Heart left ventricle (tissue), 16 donors: Measurements from ENCODE around the gene FIG4. TPM values are rescaled to one million over a fixed set of nuclear protein-coding genes. Genes with fewer than 3 reads are reported as not detected.

Experiments
- ATAC-seq, 4 donors: fragments of 200-7000 bp; cut with Tn5 transposase; one replicate each; pipeline ENCODE4 v1.9.1; 2020 to 2022; ENCODE audit warnings: moderate library complexity in 4 of 4, mild to moderate bottlenecking in 3 of 4, moderate number of reproducible peaks in 1 of 4
- DNase-seq, 5 donors: peaks; one replicate each; pipeline ENCODE4 v3.0.0-alpha.2; 2020
- H3K27ac ChIP-seq, 12 donors: fragments of 200-600 bp; sonication (generic) in 4 of 12; one replicate each; pipeline versions ENCODE4 v1.5.0 to v1.8.0; 2016 to 2022; ENCODE audit warnings: mild to moderate bottlenecking in 2 of 12
- H3K27me3 ChIP-seq, 9 donors: fragments of 200-600 bp; sonication (generic) in 2 of 9; one replicate each; pipeline versions ENCODE4 v1.5.1 to v1.8.0; 2016 to 2022; ENCODE audit warnings: mild to moderate bottlenecking in 3 of 9
- H3K36me3 ChIP-seq, 9 donors: fragments of 200-600 bp; sonication (generic) in 2 of 9; one replicate each; pipeline versions ENCODE4 v1.5.0 to v1.8.0; 2018 to 2022; ENCODE audit warnings: mild to moderate bottlenecking in 2 of 9
- H3K4me1 ChIP-seq, 12 donors: fragments of 200-600 bp; sonication (generic) in 4 of 12; one replicate each; pipeline versions ENCODE4 v1.5.0 to v1.8.0; 2016 to 2022; ENCODE audit warnings: mild to moderate bottlenecking in 3 of 12
- H3K4me3 ChIP-seq, 12 donors: fragments of 200-600 bp; sonication (generic) in 4 of 12; one replicate each; pipeline versions ENCODE4 v1.5.0 to v1.8.0; 2017 to 2022; ENCODE audit warnings: mild to moderate bottlenecking in 9 of 12, moderate library complexity in 4 of 12
- H3K9me3 ChIP-seq, 12 donors: fragments of 200-600 bp; sonication (generic) in 4 of 12; one replicate each; pipeline versions ENCODE4 v1.5.0 to v1.8.0; 2016 to 2022; ENCODE audit warnings: mild to moderate bottlenecking in 1 of 12
- CTCF ChIP-seq, 12 donors: fragments of 200-600 bp; sonication (generic) in 4 of 12; IDR thresholded peaks; one replicate each; pipeline versions ENCODE4 v1.5.0 to v1.8.0; 2018 to 2022; ENCODE audit warnings: antibody characterized with exemption in 12 of 12, mild to moderate bottlenecking in 5 of 12
- POLR2A ChIP-seq, 2 donors: fragments of 450-650 bp; IDR thresholded peaks; one replicate each; pipeline ENCODE4 v1.6.1; 2017; ENCODE audit warnings: antibody characterized with exemption in 2 of 2, mild to moderate bottlenecking in 2 of 2, moderate library complexity in 2 of 2
- WGBS, 4 donors: extraction: QIAGEN DNeasy Blood & Tissue Kit in 2 of 4; methylation state at CpG; one replicate each; pipeline versions ENCODE4 v1.1.5 to v1.1.7; 2013 to 2018; 5-methylcytosine and 5-hydroxymethylcytosine counted together
- intact Hi-C, 10 donors: fragments of 100-400 bp; cut with DNase I; formaldehyde crosslinking; loops; one replicate each; pipeline versions ENCODE4 v1.11.1 to v1.14.2; 2022
- polyA plus RNA-seq, 2 donors: library from polyadenylated mRNA; stranded (reverse); fragments of 200-250 nt; gene quantifications; one replicate each; pipeline ENCODE4 v1.2.3, GENCODE V29; 2013
- total RNA-seq, 9 donors: library from RNA; depleted of rRNA in 2 of 9; stranded (reverse); fragments of >200 nt in 2 of 9; fragmentation: NEBNext Ultra II Directional in 3 of 9; extraction: Animal tissue kit (Norgen Biotek cat#: 25700) in 3 of 9; gene quantifications; one replicate each; pipeline versions ENCODE4 v1.1.0 to v1.2.4, GENCODE V29; 2016 to 2023
- donor health status: ischemic (EF 13 %, LVEDD 7.1; RV severe dilation, severe dysfunction).
- donor health status: healthy with polysubstance abuse.
- donor health status: DM: no; HTN: yes; CAD: no.
- donor health status: DM: no; HTN: no; CAD: no.
- donor health status: ischemic (EF 25% LVEDD 6.9; RV normal size, moderate dysfunction).
- donor health status: ischemic (EF 25% LVEDD 5.7; RV mildly dilated, moderate dysfunction).
- donor health status: healthy.
- donor health status: DM: yes; HTN: yes; CAD: no.
- donor health status: ischemic (EF 35%, LVEDD 5.7; RV mildly dilated, moderate dysfunction).
- donor health status: nonischemic (EF 11% LVEDD 7.7; RV severe dilation, severe dysfunction).
- donor health status: DM: yes; HTN: yes; CAD: no.
- donor health status: PGD.
- donor health status: ischemic (EF 29% LVEDD 5.4; RV normal size, mild dysfunction).
- donor health status: nonischemic (EF 23%, LVEDD 6.1; RV moderate dilation, normal function).

Gene FIG4
- total and polyA plus RNA-seq, 11 donors, result 4.8 to 17.2 (median 10.2) TPM

- H3K9me3 ChIP-seq, result peaks cover 0 to 2% (median 0%) of the 10 kb centered on the region in 12 donors
- no peak overlapping the region for H3K27ac ChIP-seq
- H3K4me1 ChIP-seq, result no peaks in the 10 kb centered on the region
- H3K27me3 ChIP-seq, result no peaks in the 10 kb centered on the region
- intact Hi-C loops, result no loop called here
- TF ChIP-seq CTCF (IDR thresholded peaks at IDR 0.05) (no peak), POLR2A (IDR thresholded peaks at IDR 0.05) (no peak)
- DNase-seq (no peak), ATAC-seq (no peak)
- no peak overlapping the region for H3K4me3 ChIP-seq
- 64 to 71% (median 70%) methylated on average over 7 of the region's 7 CpGs for WGBS, 4 donors
- H3K36me3 ChIP-seq, result no peaks in the 10 kb centered on the region
Observed at GRCh38 chr6:109834595-109835437, 143.7 kb downstream of the FIG4 start.

GRCh38 chr6:109840034-109840433 is 148.9 kb downstream of the FIG4 start:
- TF ChIP-seq POLR2A (IDR thresholded peaks at IDR 0.05) (no peak), CTCF (IDR thresholded peaks at IDR 0.05) (no peak)
- no peak overlapping the region for H3K27ac ChIP-seq

GRCh38 chr6:109840796-109841195 is 149.7 kb downstream of the FIG4 start:
- no peak overlapping the region for H3K27ac ChIP-seq
- WGBS, 4 donors, result 91 to 93% (median 93%) methylated on average over 5 of the region's 5 CpGs
- no peak for DNase-seq
- no peak overlapping the region for H3K4me3 ChIP-seq
- TF ChIP-seq CTCF (IDR thresholded peaks at IDR 0.05) (no peak), POLR2A (IDR thresholded peaks at IDR 0.05) (no peak)
- peaks cover 0 to 6% (median 0%) of the 10 kb centered on the region in 12 donors for H3K9me3 ChIP-seq
- intact Hi-C loops, result no loop called here
- no peak for ATAC-seq
- H3K27me3 ChIP-seq, result no peaks in the 10 kb centered on the region
- no peaks in the 10 kb centered on the region for H3K4me1 ChIP-seq
- H3K36me3 ChIP-seq, result no peaks in the 10 kb centered on the region

More at GRCh38 chr6:109840034-109840433, 148.9 kb downstream of the FIG4 start:
- no peak for DNase-seq
- Histone ChIP-seq H3K36me3 (no peaks in the 10 kb centered on the region), H3K4me3 (no peak overlapping the region), H3K9me3 (peaks cover 0 to 6% (median 0%) of the 10 kb centered on the region in 12 donors), H3K4me1 (no peaks in the 10 kb centered on the region), H3K27me3 (no peaks in the 10 kb centered on the region)
- intact Hi-C loops, result no loop called here
- ATAC-seq, result no peak

- TF ChIP-seq POLR2A (IDR thresholded peaks at IDR 0.05) (no peak), CTCF (IDR thresholded peaks at IDR 0.05) (no peak)
- WGBS, 4 donors, result 92 to 98% (median 97%) methylated on average over 3 of the region's 3 CpGs
- ATAC-seq (no peak), DNase-seq (no peak)
- H3K4me3 ChIP-seq, result no peak overlapping the region
- H3K4me1 ChIP-seq, result no peaks in the 10 kb centered on the region
- intact Hi-C loops, result no loop called here
- no peaks in the 10 kb centered on the region for H3K36me3 ChIP-seq
- peaks cover 0 to 6% (median 0%) of the 10 kb centered on the region in 12 donors for H3K9me3 ChIP-seq
- H3K27me3 ChIP-seq, result no peaks in the 10 kb centered on the region
- no peak overlapping the region for H3K27ac ChIP-seq
Observed at GRCh38 chr6:109841869-109842268, 150.8 kb downstream of the FIG4 start.
